Left lung (tissue), 10 donors: Measurements from ENCODE around the gene AGXT. TPM values are rescaled to one million over a fixed set of nuclear protein-coding genes. Genes with fewer than 3 reads are reported as not detected.
A peak's percentile ranks its signal among the peaks of the same experiment; 100 is the strongest.

Experiments used
- ATAC-seq: fragments of 200-7000 bp; cut with Tn5 transposase; one replicate; pipeline ENCODE4 v1.9.1; 2020; ENCODE audit warnings: moderate library complexity
- DNase-seq, 4 donors: peaks; one replicate each; pipeline ENCODE4 v3.0.0-alpha.2; 2013 to 2020
- H3K27ac ChIP-seq, 2 donors: fragments of 200-600 bp; sonication (generic) in 1 of 2; one replicate each; pipeline versions ENCODE4 v1.5.0 to v1.8.0; 2020 to 2021
- H3K27me3 ChIP-seq, 2 donors: fragments of 200-600 bp; sonication (generic) in 1 of 2; one replicate each; pipeline versions ENCODE4 v1.5.0 to v1.8.0; 2020 to 2021
- H3K36me3 ChIP-seq, 2 donors: fragments of 200-600 bp; sonication (generic) in 1 of 2; one replicate each; pipeline versions ENCODE4 v1.5.0 to v1.8.0; 2020 to 2021
- H3K4me1 ChIP-seq, 2 donors: fragments of 200-600 bp; one replicate each; pipeline ENCODE4 v1.8.0; 2021
- H3K4me3 ChIP-seq, 2 donors: fragments of 200-600 bp; sonication (generic) in 1 of 2; one replicate each; pipeline versions ENCODE4 v1.5.0 to v1.8.0; 2020 to 2021; ENCODE audit warnings: mild to moderate bottlenecking in 1 of 2
- H3K9me3 ChIP-seq, 2 donors: fragments of 200-600 bp; sonication (generic) in 1 of 2; one replicate each; pipeline versions ENCODE4 v1.5.0 to v1.8.0; 2020 to 2021
- CTCF ChIP-seq, 2 donors: fragments of 200-600 bp; sonication (generic) in 1 of 2; IDR thresholded peaks; one replicate each; pipeline versions ENCODE4 v1.5.0 to v1.8.0; 2021; ENCODE audit warnings: antibody characterized with exemption in 2 of 2
- intact Hi-C, 2 donors: fragments of 100-400 bp; cut with DNase I; formaldehyde crosslinking; loops; one replicate each; pipeline versions ENCODE4 v1.11.2 to v1.14.2; 2022
- polyA plus RNA-seq, 6 donors: library from polyadenylated mRNA; unstranded; fragments of 120-200 nt; gene quantifications; one replicate each; pipeline ENCODE4 v1.2.1, GENCODE V29; 2013; ENCODE audit not compliant: insufficient read length in 6 of 6
- total RNA-seq, 2 donors: library from RNA; stranded (reverse); fragmentation: NEBNext Ultra II Directional; extraction: Animal tissue kit (Norgen Biotek cat#: 25700); gene quantifications; one replicate each; pipeline ENCODE4 v1.2.1, GENCODE V29; 2021
- donor health status: DM: no; HTN: yes; CAD: no.
- donor health status: DM: no; HTN: no; CAD: no.

Gene AGXT
- total and polyA plus RNA-seq, 8 donors, result 0.11 to 0.17 (median 0.12) TPM; not detected in 4

DNA sequence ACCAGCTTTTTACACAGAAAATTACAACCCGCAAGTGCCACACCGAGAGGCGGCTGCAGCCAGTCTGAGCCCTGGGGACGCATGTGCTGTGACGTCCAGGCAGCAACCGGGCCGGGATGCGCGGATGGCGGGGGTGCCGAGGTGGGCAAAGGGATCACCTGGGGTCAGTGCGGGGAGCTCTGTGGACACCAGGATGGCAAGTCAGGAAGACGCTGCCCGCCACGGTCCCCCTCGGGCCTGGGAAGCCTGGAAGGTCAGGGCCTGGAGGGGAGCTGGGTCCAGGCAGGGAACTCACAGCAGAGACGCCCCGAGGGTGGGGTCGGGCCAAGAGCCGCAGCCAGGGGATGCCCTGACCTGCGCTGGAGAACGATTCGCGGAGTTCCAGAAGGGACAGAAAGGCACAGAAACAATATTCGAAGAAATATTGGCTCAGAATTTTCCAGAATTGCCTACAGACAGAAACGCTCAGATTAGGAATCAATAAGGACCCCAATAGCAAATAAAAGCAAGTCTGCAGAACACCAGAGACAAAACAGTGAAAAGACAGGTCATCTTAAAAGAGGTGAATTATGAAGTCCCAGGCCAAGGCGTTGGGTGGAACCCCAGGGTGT is 36.9 kb upstream of the AGXT start:
- no peak overlapping the region for H3K27ac ChIP-seq
- intact Hi-C loops, result no loop called here

GRCh38 chr2:240832205-240832727 is 36.4 kb upstream of the AGXT start:
- Histone ChIP-seq H3K4me3 (peak overlapping the region in 1 of 2 donors; percentile 16), H3K36me3 (no peaks in the 10 kb centered on the region), H3K27ac (no peak overlapping the region), H3K9me3 (no peaks in the 10 kb centered on the region), H3K4me1 (peaks cover 5 to 13% of the 10 kb centered on the region in 2 donors), H3K27me3 (peaks cover 32 to 67% of the 10 kb centered on the region in 2 donors)
- DNase-seq (peak in 3 of 4 donors; percentile 81 to 94 (median 90)), ATAC-seq (peak; percentile 90)
- TF ChIP-seq CTCF (IDR thresholded peaks at IDR 0.05), result no peak
- intact Hi-C loops, result no loop called here

More for the DNA sequence above, 36.9 kb upstream of the AGXT start:
- TF ChIP-seq CTCF (IDR thresholded peaks at IDR 0.05), result no peak
- peaks cover 36 to 67% of the 10 kb centered on the region in 2 donors for H3K27me3 ChIP-seq
- no peak for ATAC-seq
- no peak for DNase-seq
- peak overlapping the region in 1 of 2 donors; percentile 16 for H3K4me3 ChIP-seq
- H3K36me3 ChIP-seq, result no peaks in the 10 kb centered on the region
- H3K9me3 ChIP-seq, result no peaks in the 10 kb centered on the region
- H3K4me1 ChIP-seq, result peaks cover 5 to 13% of the 10 kb centered on the region in 2 donors

- ATAC-seq (peak; percentile 5), DNase-seq (no peak)
Observed at GRCh38 chr2:240832921-240833494, 35.6 kb upstream of the AGXT start.

DNA sequence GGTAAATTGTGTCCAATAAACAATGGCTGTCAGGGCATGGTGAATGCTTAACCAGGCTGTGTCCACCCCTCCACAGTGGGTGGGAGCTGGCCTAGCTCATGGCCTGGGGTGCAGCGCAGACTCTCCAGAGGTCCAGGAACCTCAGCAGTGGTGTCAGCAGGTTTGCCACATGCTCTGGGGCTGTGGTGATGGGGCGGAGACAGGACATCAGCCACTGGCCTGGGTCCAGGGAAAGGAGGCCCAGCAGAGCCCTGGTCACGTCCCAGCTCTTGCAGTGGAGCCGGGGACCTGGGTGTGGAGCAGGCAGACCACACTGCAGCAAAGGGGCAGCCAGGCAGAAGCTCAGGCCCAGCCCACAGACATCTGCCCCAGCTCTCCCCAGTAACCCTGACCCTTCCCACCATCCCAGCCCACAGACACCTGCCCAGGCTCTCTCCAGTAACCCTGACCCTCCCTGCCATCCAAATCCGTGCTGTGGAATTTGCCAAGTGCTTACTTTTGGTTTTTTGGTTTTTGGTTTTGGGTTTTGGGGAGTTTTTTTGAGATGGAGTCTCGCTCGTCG is 34.8 kb upstream of the AGXT start:
- intact Hi-C loops, result no loop called here
- ATAC-seq (no peak), DNase-seq (no peak)
- no peak overlapping the region for H3K4me3 ChIP-seq
- H3K9me3 ChIP-seq, result no peaks in the 10 kb centered on the region
- H3K4me1 ChIP-seq, result peaks cover 5 to 13% of the 10 kb centered on the region in 2 donors
- H3K36me3 ChIP-seq, result no peaks in the 10 kb centered on the region
- H3K27me3 ChIP-seq, result peaks cover 18 to 56% of the 10 kb centered on the region in 2 donors
- TF ChIP-seq CTCF (IDR thresholded peaks at IDR 0.05), result no peak
- no peak overlapping the region for H3K27ac ChIP-seq

More at GRCh38 chr2:240832921-240833494, 35.6 kb upstream of the AGXT start:
- Histone ChIP-seq H3K27ac (no peak overlapping the region), H3K4me1 (peaks cover 5 to 13% of the 10 kb centered on the region in 2 donors), H3K27me3 (peaks cover 26 to 64% of the 10 kb centered on the region in 2 donors), H3K9me3 (no peaks in the 10 kb centered on the region), H3K4me3 (no peak overlapping the region), H3K36me3 (no peaks in the 10 kb centered on the region)
- no peak for TF ChIP-seq CTCF (IDR thresholded peaks at IDR 0.05)
- intact Hi-C loops, result no loop called here

GRCh38 chr2:240834377-240834975 is 34.1 kb upstream of the AGXT start:
- H3K4me1 ChIP-seq, result peaks cover 5 to 13% of the 10 kb centered on the region in 2 donors
- intact Hi-C loops, result no loop called here
- TF ChIP-seq CTCF (IDR thresholded peaks at IDR 0.05), result no peak
- no peaks in the 10 kb centered on the region for H3K9me3 ChIP-seq
- H3K27ac ChIP-seq, result no peak overlapping the region
- no peak overlapping the region for H3K4me3 ChIP-seq
- H3K36me3 ChIP-seq, result no peaks in the 10 kb centered on the region
- DNase-seq, result no peak
- H3K27me3 ChIP-seq, result peaks cover 14 to 49% of the 10 kb centered on the region in 2 donors
- ATAC-seq, result no peak
